ENCODE data around the gene UMOD. TPM values are rescaled to one million over a fixed set of nuclear protein-coding genes. Genes with fewer than 3 reads are reported as not detected.

The UMOD gene
- total RNA-seq, 1 donor from 2014 or later: not detected

DNA sequence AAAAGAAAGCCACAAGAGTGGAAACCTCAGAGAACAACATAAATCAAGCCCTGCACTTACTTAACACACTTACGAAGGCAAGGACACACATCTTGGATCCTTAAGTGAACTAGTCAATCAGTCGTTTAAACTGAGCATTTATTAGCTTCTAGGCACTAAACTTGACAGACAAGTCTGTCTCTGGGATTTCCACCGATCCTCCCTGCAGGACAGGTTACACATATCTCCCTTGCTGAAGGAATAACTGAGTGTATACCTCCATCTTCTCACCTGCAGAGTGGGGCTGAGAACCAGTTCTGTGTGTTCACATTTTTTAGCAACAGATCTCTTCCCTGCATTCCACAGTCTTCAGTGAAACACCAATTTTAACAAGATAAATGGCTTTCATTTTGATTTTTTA is 34.1 kb downstream of the UMOD start:
- TF ChIP-seq, protein P1, sequence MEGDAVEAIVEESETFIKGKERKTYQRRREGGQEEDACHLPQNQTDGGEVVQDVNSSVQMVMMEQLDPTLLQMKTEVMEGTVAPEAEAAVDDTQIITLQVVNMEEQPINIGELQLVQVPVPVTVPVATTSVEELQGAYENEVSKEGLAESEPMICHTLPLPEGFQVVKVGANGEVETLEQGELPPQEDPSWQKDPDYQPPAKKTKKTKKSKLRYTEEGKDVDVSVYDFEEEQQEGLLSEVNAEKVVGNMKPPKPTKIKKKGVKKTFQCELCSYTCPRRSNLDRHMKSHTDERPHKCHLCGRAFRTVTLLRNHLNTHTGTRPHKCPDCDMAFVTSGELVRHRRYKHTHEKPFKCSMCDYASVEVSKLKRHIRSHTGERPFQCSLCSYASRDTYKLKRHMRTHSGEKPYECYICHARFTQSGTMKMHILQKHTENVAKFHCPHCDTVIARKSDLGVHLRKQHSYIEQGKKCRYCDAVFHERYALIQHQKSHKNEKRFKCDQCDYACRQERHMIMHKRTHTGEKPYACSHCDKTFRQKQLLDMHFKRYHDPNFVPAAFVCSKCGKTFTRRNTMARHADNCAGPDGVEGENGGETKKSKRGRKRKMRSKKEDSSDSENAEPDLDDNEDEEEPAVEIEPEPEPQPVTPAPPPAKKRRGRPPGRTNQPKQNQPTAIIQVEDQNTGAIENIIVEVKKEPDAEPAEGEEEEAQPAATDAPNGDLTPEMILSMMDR (IDR thresholded peaks at IDR 0.05; ENCODE audit: partially characterized antibody, unreplicated experiment): no peak
- Mint-ChIP-seq H3K36me3 (ENCODE audit: unreplicated experiment) (no peaks in the 10 kb centered on the region), H3K27ac (ENCODE audit: unreplicated experiment) (no peak overlapping the region), H3K27me3 (ENCODE audit: unreplicated experiment) (peaks cover 3% of the 10 kb centered on the region), H3K4me3 (ENCODE audit: unreplicated experiment) (no peak overlapping the region), H3K9me3 (ENCODE audit: unreplicated experiment) (no peaks in the 10 kb centered on the region), H3K4me1 (ENCODE audit: low read depth, unreplicated experiment) (no peaks in the 10 kb centered on the region)
- DNase-seq: no peak

DNA sequence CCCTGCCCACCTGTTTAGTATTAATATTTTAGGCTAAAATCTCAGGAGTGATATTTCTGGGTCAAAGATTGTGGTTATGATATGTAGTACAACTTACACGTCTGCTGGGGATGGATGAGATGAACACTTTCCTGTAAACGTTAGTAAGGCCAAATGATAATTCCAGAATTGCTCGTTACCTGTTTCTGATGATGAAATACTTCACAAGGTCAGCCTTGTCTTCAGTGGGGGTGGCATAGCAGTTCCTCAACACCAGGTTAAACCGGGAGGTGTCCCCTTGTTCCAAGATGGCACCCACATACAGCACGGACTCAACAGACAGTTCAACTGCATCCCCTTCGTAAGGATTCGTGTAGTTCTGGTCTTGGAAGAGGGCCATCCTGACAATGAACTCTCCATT is 34.5 kb downstream of the UMOD start:
- DNase-seq: no peak
- Mint-ChIP-seq H3K4me3 (ENCODE audit: unreplicated experiment) (no peak overlapping the region), H3K4me1 (ENCODE audit: low read depth, unreplicated experiment) (no peaks in the 10 kb centered on the region), H3K9me3 (ENCODE audit: unreplicated experiment) (no peaks in the 10 kb centered on the region), H3K27ac (ENCODE audit: unreplicated experiment) (no peak overlapping the region), H3K27me3 (ENCODE audit: unreplicated experiment) (peaks cover 3% of the 10 kb centered on the region), H3K36me3 (ENCODE audit: unreplicated experiment) (no peaks in the 10 kb centered on the region)
- TF ChIP-seq, protein P1 (IDR thresholded peaks at IDR 0.05; ENCODE audit: partially characterized antibody, unreplicated experiment): no peak

DNA sequence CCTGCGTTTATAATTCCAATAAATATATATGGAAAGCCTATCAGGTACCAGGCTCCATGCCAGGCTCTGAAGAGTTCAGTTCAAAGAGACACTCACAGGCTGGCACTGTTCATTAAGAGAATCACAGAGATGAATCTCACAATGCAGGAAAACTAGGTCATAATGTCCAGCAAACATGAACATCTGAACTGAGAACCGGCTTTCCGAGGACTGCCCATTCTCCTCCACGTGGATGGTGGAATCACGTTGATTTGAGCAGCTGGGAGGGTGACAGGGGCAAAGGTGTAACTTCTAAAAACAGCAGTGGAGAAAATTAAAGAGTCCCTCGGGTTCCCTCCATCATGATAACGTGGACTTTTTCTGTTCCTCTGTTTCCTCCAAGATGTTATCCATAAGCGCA is 35.4 kb downstream of the UMOD start:
- Mint-ChIP-seq H3K36me3 (ENCODE audit: unreplicated experiment) (no peaks in the 10 kb centered on the region), H3K27ac (ENCODE audit: unreplicated experiment) (no peak overlapping the region), H3K4me3 (ENCODE audit: unreplicated experiment) (no peak overlapping the region), H3K9me3 (ENCODE audit: unreplicated experiment) (no peaks in the 10 kb centered on the region), H3K27me3 (ENCODE audit: unreplicated experiment) (peaks cover 3% of the 10 kb centered on the region), H3K4me1 (ENCODE audit: low read depth, unreplicated experiment) (no peaks in the 10 kb centered on the region)
- DNase-seq: no peak
- TF ChIP-seq, protein P1 (IDR thresholded peaks at IDR 0.05; ENCODE audit: partially characterized antibody, unreplicated experiment): no peak

DNA sequence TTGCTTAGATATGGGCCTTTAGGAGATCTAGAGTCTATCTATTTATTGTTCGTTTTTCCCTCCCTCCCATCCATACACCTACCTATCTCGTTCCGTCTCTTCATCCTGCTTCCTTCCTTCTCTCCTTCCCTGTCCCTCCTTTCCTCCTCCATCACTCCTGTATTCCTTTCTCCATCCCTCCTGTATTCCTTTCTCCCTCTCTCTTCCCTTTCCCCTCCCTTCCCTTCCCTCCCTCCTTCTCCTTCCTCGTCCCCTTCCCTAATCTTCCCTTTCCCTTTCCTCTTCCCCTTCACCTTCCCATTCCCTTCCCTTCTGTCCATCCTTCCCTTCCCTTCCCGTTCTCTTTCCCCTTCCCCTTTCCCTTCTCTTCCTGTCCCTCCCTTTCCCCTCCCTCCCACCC is 35.8 kb downstream of the UMOD start:
- peaks cover 3% of the 10 kb centered on the region for H3K27me3 Mint-ChIP-seq (ENCODE audit: unreplicated experiment)
- H3K27ac Mint-ChIP-seq (ENCODE audit: unreplicated experiment): no peak overlapping the region
- no peak overlapping the region for H3K4me3 Mint-ChIP-seq (ENCODE audit: unreplicated experiment)
- DNase-seq: no peak
- H3K4me1 Mint-ChIP-seq (ENCODE audit: low read depth, unreplicated experiment): no peaks in the 10 kb centered on the region
- no peaks in the 10 kb centered on the region for H3K9me3 Mint-ChIP-seq (ENCODE audit: unreplicated experiment)
- no peaks in the 10 kb centered on the region for H3K36me3 Mint-ChIP-seq (ENCODE audit: unreplicated experiment)
- TF ChIP-seq, protein P1 (IDR thresholded peaks at IDR 0.05; ENCODE audit: partially characterized antibody, unreplicated experiment): no peak

DNA sequence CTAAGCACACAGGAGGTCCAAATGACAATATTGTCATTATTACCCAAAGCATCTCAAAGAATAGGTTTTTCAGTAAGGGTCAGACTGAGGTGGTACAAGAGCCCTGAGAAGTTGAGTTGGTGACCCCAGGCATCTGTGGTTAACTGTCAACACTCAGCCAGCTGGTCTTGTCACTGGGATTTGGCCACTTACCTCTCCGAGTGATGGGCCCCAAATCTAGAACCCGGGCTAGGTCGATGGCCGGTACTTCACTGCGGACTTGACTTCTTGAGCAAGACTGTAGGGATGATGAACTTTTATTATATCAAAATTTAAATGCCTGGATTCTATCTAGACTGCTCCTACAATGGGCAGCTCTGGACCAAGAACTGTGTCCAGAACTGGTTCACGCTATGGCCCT is 36.8 kb downstream of the UMOD start:
- H3K36me3 Mint-ChIP-seq (ENCODE audit: unreplicated experiment): no peaks in the 10 kb centered on the region
- H3K4me1 Mint-ChIP-seq (ENCODE audit: low read depth, unreplicated experiment): no peaks in the 10 kb centered on the region
- no peak for DNase-seq
- TF ChIP-seq, protein P1 (IDR thresholded peaks at IDR 0.05; ENCODE audit: partially characterized antibody, unreplicated experiment): no peak
- no peaks in the 10 kb centered on the region for H3K9me3 Mint-ChIP-seq (ENCODE audit: unreplicated experiment)
- peaks cover 3% of the 10 kb centered on the region for H3K27me3 Mint-ChIP-seq (ENCODE audit: unreplicated experiment)
- H3K4me3 Mint-ChIP-seq (ENCODE audit: unreplicated experiment): no peak overlapping the region
- H3K27ac Mint-ChIP-seq (ENCODE audit: unreplicated experiment): no peak overlapping the region
